Smooth muscle cell (in vitro differentiated cells): Measurements from ENCODE around the gene ZMIZ1. TPM values are rescaled to one million over a fixed set of nuclear protein-coding genes. Genes with fewer than 3 reads are reported as not detected.
A peak's percentile ranks its signal among the peaks of the same experiment; 100 is the strongest.

Experiments
- DNase-seq: peaks from one replicate; lab custom pipeline; 2025; ENCODE audit not compliant: unreplicated experiment; lab: John Stamatoyannopoulos, UW
- H2AFZ ChIP-seq: fragments of 200-600 bp; sonication (generic); 2 replicates; pipeline ENCODE4 v1.6.0; 2016; ENCODE audit warnings: antibody characterized with exemption, low read depth, mild to moderate bottlenecking
- H3F3A ChIP-seq: fragments of 200-600 bp; sonication (generic); 2 replicates; pipeline ENCODE4 v1.6.0; 2017; ENCODE audit warnings: antibody characterized with exemption, low read depth
- H3K27ac ChIP-seq: fragments of 200-600 bp; sonication (generic); 2 replicates; pipeline ENCODE4 v1.5.1; 2016; ENCODE audit warnings: low read depth, mild to moderate bottlenecking
- H3K27me3 ChIP-seq: fragments of 200-600 bp; sonication (generic); 2 replicates; pipeline ENCODE4 v1.6.1; 2016; ENCODE audit warnings: low read depth, mild to moderate bottlenecking
- H3K36me3 ChIP-seq: fragments of 200-600 bp; sonication (generic); 2 replicates; pipeline ENCODE4 v1.5.1; 2016; ENCODE audit warnings: low read depth
- H3K4me1 ChIP-seq: fragments of 200-600 bp; sonication (generic); 2 replicates; pipeline ENCODE4 v1.5.1; 2016; ENCODE audit warnings: low read depth
- H3K4me2 ChIP-seq: fragments of 200-600 bp; sonication (generic); 2 replicates; pipeline ENCODE4 v1.6.0; 2016; ENCODE audit warnings: mild to moderate bottlenecking
- H3K4me3 ChIP-seq: fragments of 200-600 bp; sonication (generic); 2 replicates; pipeline ENCODE4 v1.5.1; 2016; ENCODE audit warnings: mild to moderate bottlenecking
- H3K79me2 ChIP-seq: fragments of 200-600 bp; sonication (generic); 2 replicates; pipeline ENCODE4 v1.6.0; 2016; ENCODE audit warnings: low read depth, mild to moderate bottlenecking
- H3K9ac ChIP-seq: fragments of 200-600 bp; sonication (generic); 2 replicates; pipeline ENCODE4 v1.6.0; 2016; ENCODE audit warnings: low read depth
- H3K9me3 ChIP-seq: fragments of 200-600 bp; sonication (generic); replicated peaks from 2 replicates; pipeline ENCODE4 v1.5.1; 2016; ENCODE audit warnings: low read depth
- H4K20me1 ChIP-seq: fragments of 200-600 bp; sonication (generic); 2 replicates; pipeline ENCODE4 v1.6.0; 2016; ENCODE audit warnings: low read depth
- CTCF ChIP-seq: fragments of 200-600 bp; sonication (generic); IDR thresholded peaks from 2 replicates; pipeline ENCODE4 v1.5.1; 2017; ENCODE audit warnings: borderline replicate concordance, mild to moderate bottlenecking, antibody characterized with exemption; ENCODE audit not compliant: insufficient read depth, poor library complexity, severe bottlenecking
- WGBS: methylation state at CpG from one replicate; pipeline ENCODE4 v1.1.7; 2016; ENCODE audit warnings: low lambda C conversion rate; 5-methylcytosine and 5-hydroxymethylcytosine counted together
- polyA plus RNA-seq: library from polyadenylated mRNA; unstranded; fragments of >200 nt; fragmentation: Nextera tagmentation; extraction: Ambion mirVana; gene quantifications from 2 replicates; pipeline ENCODE4 v1.2.1, GENCODE V29; 2016
- total RNA-seq: library from RNA; depleted of rRNA; stranded (reverse); fragments of >200 nt; gene quantifications from 2 replicates; pipeline ENCODE4 v1.2.3, GENCODE V29; 2014

Gene ZMIZ1
- total and polyA plus RNA-seq, 2 experiments from 2014 or later = 24.2 to 31.3 TPM

- H3K36me3 ChIP-seq = no peaks in the 10 kb centered on the region
These were observed 104.1 kb downstream of the ZMIZ1 start for GRCh38 chr10:79172881-79173280.

GRCh38 chr10:79173582-79174262 lies 105.0 kb downstream of the ZMIZ1 start:
- peaks cover 97% of the 10 kb centered on the region for H4K20me1 ChIP-seq
- H3K27me3 ChIP-seq = no peaks in the 10 kb centered on the region
- H3K4me1 ChIP-seq = peaks cover 24% of the 10 kb centered on the region
- H3K9ac ChIP-seq = no peak overlapping the region
- peaks cover 13% of the 10 kb centered on the region for H3F3A ChIP-seq
- H3K79me2 ChIP-seq = peaks cover 25% of the 10 kb centered on the region
- H3K4me2 ChIP-seq = no peak overlapping the region
- TF ChIP-seq CTCF = no peak
- 94% methylated on average over 10 of the region's 10 CpGs for WGBS
- H2AFZ ChIP-seq = no peak overlapping the region
- H3K9me3 ChIP-seq = no peaks in the 10 kb centered on the region
- H3K4me3 ChIP-seq = no peak overlapping the region
- H3K27ac ChIP-seq = no peak overlapping the region
- no peaks in the 10 kb centered on the region for H3K36me3 ChIP-seq
- no peak for DNase-seq

More at GRCh38 chr10:79172881-79173280, 104.1 kb downstream of the ZMIZ1 start:
- 92% methylated on average over 5 of the region's 5 CpGs for WGBS
- peaks cover 16% of the 10 kb centered on the region for H3K4me1 ChIP-seq
- no peak overlapping the region for H3K4me2 ChIP-seq
- no peak for TF ChIP-seq CTCF
- peaks cover 25% of the 10 kb centered on the region for H3K79me2 ChIP-seq
- DNase-seq = no peak
- H4K20me1 ChIP-seq = peaks cover 95% of the 10 kb centered on the region
- no peak overlapping the region for H3K27ac ChIP-seq
- H3K9ac ChIP-seq = no peak overlapping the region
- H3F3A ChIP-seq = peaks cover 11% of the 10 kb centered on the region
- H3K9me3 ChIP-seq = no peaks in the 10 kb centered on the region
- H3K27me3 ChIP-seq = no peaks in the 10 kb centered on the region
- H2AFZ ChIP-seq = no peak overlapping the region
- H3K4me3 ChIP-seq = no peak overlapping the region

GRCh38 chr10:79176052-79176501 lies 107.3 kb downstream of the ZMIZ1 start:
- Histone ChIP-seq H3F3A (peaks cover 18% of the 10 kb centered on the region), H3K4me3 (no peak overlapping the region), H3K27me3 (no peaks in the 10 kb centered on the region), H3K9me3 (no peaks in the 10 kb centered on the region), H3K4me1 (peaks cover 45% of the 10 kb centered on the region), H2AFZ (no peak overlapping the region), H3K9ac (no peak overlapping the region), H4K20me1 (peaks cover 97% of the 10 kb centered on the region), H3K27ac (peak overlapping the region; percentile 79), H3K36me3 (no peaks in the 10 kb centered on the region), H3K4me2 (peak overlapping the region; percentile 56), H3K79me2 (peaks cover 25% of the 10 kb centered on the region)
- DNase-seq = no peak
- TF ChIP-seq CTCF = no peak
- WGBS = 60% methylated on average over 6 of the region's 10 CpGs
